Measurements from ENCODE around the gene NRXN2. TPM values are rescaled to one million over a fixed set of nuclear protein-coding genes. Genes with fewer than 3 reads are reported as not detected.

Gene NRXN2
- total and polyA plus RNA-seq, 10 of the 15 experiments (the other 5 are each of a cell fraction or from before 2014, with no cell fraction given): 0.03 to 1.4 (median 0.23) TPM

DNA sequence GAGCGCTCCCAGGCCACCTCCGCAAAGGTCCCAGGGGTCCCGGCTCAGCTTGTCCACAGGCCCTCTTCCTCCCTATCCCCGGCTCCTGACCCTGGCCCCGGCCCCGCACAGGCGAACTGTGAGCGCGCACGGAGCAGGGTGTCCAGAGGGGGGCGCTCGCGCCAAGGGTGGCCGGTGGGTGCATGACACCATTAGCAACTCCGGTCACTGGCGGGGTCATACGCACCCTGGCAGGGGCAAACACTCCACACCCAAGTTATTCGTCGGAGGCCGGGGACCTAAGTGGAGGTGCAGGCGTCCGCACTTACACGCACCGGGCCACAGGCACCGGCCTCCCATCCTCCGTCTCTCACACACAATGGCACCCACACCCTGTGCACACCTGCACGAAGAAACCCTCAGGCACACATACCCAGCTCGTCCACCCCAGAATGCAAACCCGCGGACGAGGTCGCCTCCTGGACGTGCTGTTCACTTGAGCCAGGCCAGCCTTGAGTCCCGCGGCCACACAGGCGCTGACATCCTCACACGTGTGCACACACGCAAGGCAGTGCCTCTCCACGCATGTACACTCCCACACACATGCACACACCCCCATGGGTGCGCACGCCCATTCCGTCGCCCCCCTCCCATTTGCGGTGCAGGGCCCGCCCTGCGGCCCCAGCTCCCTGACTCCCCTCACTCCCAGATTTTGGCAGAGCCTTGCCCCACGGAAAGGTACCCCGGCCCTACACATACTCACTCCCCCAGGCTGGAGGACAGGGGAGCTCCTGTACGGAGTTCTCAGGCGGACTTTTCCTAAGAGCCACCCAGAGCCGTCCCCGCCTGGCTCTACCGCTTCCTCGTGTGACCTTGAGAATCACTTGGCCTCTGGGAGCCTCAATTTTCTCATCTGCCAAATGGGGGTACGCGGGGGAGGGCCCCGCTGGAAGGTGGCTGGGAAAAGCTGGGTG, 20.9 kb upstream of the NRXN2 start, which contains the start of gene RASGRP2:
TSS of gene RASGRP2 (minus strand) at position 552 of the 953 bp plus-strand sequence. CDS start 1,276 bp downstream, outside the sequence.
- CTCF ChIA-PET: interaction anchor here (0.6 to 9.7 kb wide), 29 partner anchors 9 to 1968 kb away, joined by 3 to 86 read pairs (median 4); partner anchors contain the start of genes PRDX5 and SF1
- in situ Hi-C loops (cut with MboI): no loop called here
- peaks cover 0 to 5% of the 10 kb centered on the region in 2 experiments; a peak in 3 of 4 replicates for H3K27me3 ChIP-seq (replicated peaks in 1 of 2; ENCODE audit: control insufficient read depth in 2 of 2, insufficient read depth in 2 of 2, low read length in 1 of 2)
- ATAC-seq (peak; percentile 65), FAIRE-seq (peak; percentile 13), DNase-seq (ENCODE audit: low read depth, low spot score) (no peak)
- intact Hi-C loops (cut with micrococcal nuclease; ENCODE audit: unreplicated experiment): loop anchor here (1.0 to 2.0 kb wide), 5 partner anchors 23 to 295 kb away; no protein-coding TSS in a partner anchor
- no peaks in the 10 kb centered on the region for H3K36me3 ChIP-seq (ENCODE audit: control insufficient read depth in 2 of 2, insufficient read depth in 2 of 2, low read length in 1 of 2)
- no peaks in the 10 kb centered on the region for H4K20me1 ChIP-seq (ENCODE audit: control insufficient read depth, insufficient read depth)
- H3K79me2 ChIP-seq (ENCODE audit: control insufficient read depth, insufficient read depth, low read length): no peaks in the 10 kb centered on the region
- no peak within 1 kb of the TSS for H3K27ac ChIP-seq (ENCODE audit: control insufficient read depth, insufficient read depth)
- TSS peak; percentile 68 for BruUV-seq (replicated peaks)
- RAD21 ChIA-PET (ENCODE audit: unreplicated experiment): interaction anchor here (0.6 to 3.6 kb wide), 9 partner anchors 17 to 105 kb away, joined by 3 to 21 read pairs (median 4); partner anchors contain the start of genes MEN1 and SF1
- SMC1A ChIA-PET (ENCODE audit: uncharacterized antibody, unreplicated experiment): interaction anchor here (0.8 to 3.2 kb wide), 5 partner anchors 19 to 55 kb away, joined by 3 to 15 read pairs (median 8); no protein-coding TSS in a partner anchor
- no peaks in the 10 kb centered on the region for H3K9me3 ChIP-seq (replicated peaks; ENCODE audit: control insufficient read depth, insufficient read depth, low read length)
- H3K4me1 ChIP-seq (ENCODE audit: control insufficient read depth, insufficient read depth, low read length): peaks cover 29% of the 10 kb centered on the region
- H2AFZ ChIP-seq (ENCODE audit: control insufficient read depth, low read depth, low read length): peak within 1 kb of the TSS; percentile 77; the same call in 1 of the 2 replicates
- H3K9ac ChIP-seq (ENCODE audit: control insufficient read depth, insufficient read depth, low read length): peak within 1 kb of the TSS; percentile 34
- WGBS (ENCODE audit: insufficient coverage, insufficient replicate concordance, low lambda C conversion rate, missing lambda C conversion rate): 2% methylated on average over 56 of the region's 57 CpGs
- peak within 1 kb of the TSS; percentile 68 for H3K4me3 ChIP-seq
- peak within 1 kb of the TSS; percentile 98 for H3K4me2 ChIP-seq (ENCODE audit: control insufficient read depth, insufficient read depth)
- POLR2A ChIA-PET: interaction anchor here (0.8 kb wide), 1 partner anchor 28 kb away, joined by 4 read pairs; no protein-coding TSS in a partner anchor
- TF ChIP-seq CBX3 (IDR thresholded peaks at IDR 0.05; ENCODE audit: borderline replicate concordance, low read depth): no peak
- no peak for TF ChIP-seq KDM1A (IDR thresholded peaks at IDR 0.05; ENCODE audit: borderline replicate concordance)
- TF ChIP-seq BHLHE40 (IDR thresholded peaks at IDR 0.05; ENCODE audit: borderline replicate concordance in 1 of 2, low read depth in 2 of 2, low read length in 1 of 2): 0 out of 4 replicates have a peak, but pooled peaks of 1 of the 2 experiments have one; percentile 24
- no peak for TF ChIP-seq CEBPZ (IDR thresholded peaks at IDR 0.05; ENCODE audit: low read depth, low read length)
- TF ChIP-seq BACH1 (IDR thresholded peaks at IDR 0.05; ENCODE audit: borderline replicate concordance): peak; percentile 12; the same call in 1 of the 2 replicates
- TF ChIP-seq FOXM1 (IDR thresholded peaks at IDR 0.05; ENCODE audit: low read depth, low read length): no peak
- TF ChIP-seq, protein P1, sequence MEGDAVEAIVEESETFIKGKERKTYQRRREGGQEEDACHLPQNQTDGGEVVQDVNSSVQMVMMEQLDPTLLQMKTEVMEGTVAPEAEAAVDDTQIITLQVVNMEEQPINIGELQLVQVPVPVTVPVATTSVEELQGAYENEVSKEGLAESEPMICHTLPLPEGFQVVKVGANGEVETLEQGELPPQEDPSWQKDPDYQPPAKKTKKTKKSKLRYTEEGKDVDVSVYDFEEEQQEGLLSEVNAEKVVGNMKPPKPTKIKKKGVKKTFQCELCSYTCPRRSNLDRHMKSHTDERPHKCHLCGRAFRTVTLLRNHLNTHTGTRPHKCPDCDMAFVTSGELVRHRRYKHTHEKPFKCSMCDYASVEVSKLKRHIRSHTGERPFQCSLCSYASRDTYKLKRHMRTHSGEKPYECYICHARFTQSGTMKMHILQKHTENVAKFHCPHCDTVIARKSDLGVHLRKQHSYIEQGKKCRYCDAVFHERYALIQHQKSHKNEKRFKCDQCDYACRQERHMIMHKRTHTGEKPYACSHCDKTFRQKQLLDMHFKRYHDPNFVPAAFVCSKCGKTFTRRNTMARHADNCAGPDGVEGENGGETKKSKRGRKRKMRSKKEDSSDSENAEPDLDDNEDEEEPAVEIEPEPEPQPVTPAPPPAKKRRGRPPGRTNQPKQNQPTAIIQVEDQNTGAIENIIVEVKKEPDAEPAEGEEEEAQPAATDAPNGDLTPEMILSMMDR (IDR thresholded peaks at IDR 0.05 in 2 of 3, conservative IDR thresholded peaks at IDR 0.05 in 1 of 3; ENCODE audit: control insufficient read depth in 2 of 3, extremely low read depth in 1 of 3, insufficient read depth in 1 of 3, low read depth in 3 of 3, low read length in 3 of 3): peak; percentile 67 to 84 (median 74)
- TF ChIP-seq SMARCA5 (IDR thresholded peaks at IDR 0.05): peak; percentile 81; the same call in 1 of the 2 replicates
- TF ChIP-seq RUNX3 (IDR thresholded peaks at IDR 0.05; ENCODE audit: low read length): peak; percentile 8; the same call in 1 of the 2 replicates
- peak; percentile 29; the same call in 1 of the 2 replicates for TF ChIP-seq SIN3A (IDR thresholded peaks at IDR 0.05; ENCODE audit: low read depth, low read length)
- TF ChIP-seq YY1 (IDR thresholded peaks at IDR 0.05; ENCODE audit: low read depth, low read length): 0 out of 2 replicates have a peak, but pooled peaks have one; percentile 19
- no peak for TF ChIP-seq YBX1 (IDR thresholded peaks at IDR 0.05)
- TF ChIP-seq KAT2A (conservative IDR thresholded peaks at IDR 0.05; ENCODE audit: control insufficient read depth, low read depth, low read length): no peak
- no peak for TF ChIP-seq MEF2A (IDR thresholded peaks at IDR 0.05; ENCODE audit: insufficient read depth, low read depth, low read length)
- no peak for TF ChIP-seq JUND (IDR thresholded peaks at IDR 0.05; ENCODE audit: low read depth, low read length)
- no peak for TF ChIP-seq PML (IDR thresholded peaks at IDR 0.05; ENCODE audit: low read length)
